GM23338 (cell line): ENCODE data around the gene RAET1G. TPM values are rescaled to one million over a fixed set of nuclear protein-coding genes. Genes with fewer than 3 reads are reported as not detected.
A peak's percentile ranks its signal among the peaks of the same experiment; 100 is the strongest.
"Not testable (repeated sequence)": the region's sequence is repeated elsewhere in the genome, so short reads cannot be mapped to it uniquely, and the experiment has no call there.

ENCODE experiments used
- ATAC-seq: fragments of 200-7000 bp; cut with Tn5 transposase; 3 replicates; pipeline ENCODE4 v1.9.1; 2020
- DNase-seq: peaks from one replicate; pipeline ENCODE4 v3.0.0-alpha.2; 2015; ENCODE audit warnings: low spot score
- H2AFZ ChIP-seq: fragments of 200-600 bp; sonication (generic); 2 replicates; pipeline ENCODE4 v1.8.0; 2016; ENCODE audit warnings: antibody characterized with exemption, mild to moderate bottlenecking, moderate library complexity
- H3F3A ChIP-seq: fragments of 200-600 bp; sonication (generic); replicated peaks from 2 replicates; pipeline ENCODE4 v1.8.0; 2017; ENCODE audit warnings: antibody characterized with exemption, mixed run types, low read depth
- H3K27ac ChIP-seq: fragments of 200-600 bp; sonication (generic); 2 replicates; pipeline ENCODE4 v1.6.1; 2016; ENCODE audit warnings: low read depth
- H3K27me3 ChIP-seq: fragments of 200-600 bp; sonication (generic); 2 replicates; pipeline ENCODE4 v1.8.0; 2016; ENCODE audit warnings: mild to moderate bottlenecking, mixed run types, moderate library complexity; ENCODE audit not compliant: insufficient read depth
- H3K36me3 ChIP-seq: fragments of 200-600 bp; sonication (generic); 2 replicates; pipeline ENCODE4 v1.8.0; 2016; ENCODE audit warnings: mild to moderate bottlenecking; ENCODE audit not compliant: insufficient read depth
- H3K4me1 ChIP-seq: fragments of 200-600 bp; sonication (generic); 2 replicates; pipeline ENCODE4 v1.8.0; 2016; ENCODE audit warnings: mild to moderate bottlenecking, moderate library complexity; ENCODE audit not compliant: insufficient read depth
- H3K4me2 ChIP-seq: fragments of 200-600 bp; sonication (generic); 2 replicates; pipeline ENCODE4 v1.7.1; 2017; ENCODE audit warnings: mixed run types
- H3K4me3 ChIP-seq: fragments of 200-600 bp; sonication (generic); 2 replicates; pipeline ENCODE4 v1.6.1; 2016; ENCODE audit warnings: mixed run types
- H3K79me2 ChIP-seq: fragments of 200-600 bp; sonication (generic); replicated peaks from 2 replicates; pipeline ENCODE4 v1.8.0; 2017; ENCODE audit warnings: mild to moderate bottlenecking; ENCODE audit not compliant: insufficient read depth
- H3K9me2 ChIP-seq: fragments of 200-600 bp; sonication (generic); 2 replicates; pipeline ENCODE4 v1.8.0; 2017; ENCODE audit not compliant: insufficient read depth
- H4K20me1 ChIP-seq: fragments of 200-600 bp; sonication (generic); replicated peaks from 2 replicates; pipeline ENCODE4 v1.8.0; 2017; ENCODE audit warnings: mild to moderate bottlenecking; ENCODE audit not compliant: insufficient read depth
- H3K27ac Mint-ChIP-seq: 2 replicates; pipeline ENCODE4 v1.8.0; 2020; ENCODE audit warnings: inconsistent platforms, mild to moderate bottlenecking, moderate library complexity, mixed read lengths
- H3K27me3 Mint-ChIP-seq: 3 replicates; pipeline ENCODE4 v1.8.0; 2022; ENCODE audit warnings: low read depth, mild to moderate bottlenecking, moderate library complexity, mixed read lengths, inconsistent platforms; ENCODE audit not compliant: insufficient read depth, poor library complexity
- H3K36me3 Mint-ChIP-seq: 3 replicates; pipeline ENCODE4 v1.8.0; 2021; ENCODE audit warnings: low read depth, mild to moderate bottlenecking, inconsistent platforms, moderate library complexity, mixed read lengths
- H3K4me1 Mint-ChIP-seq: 3 replicates; pipeline ENCODE4 v1.8.0; 2020; ENCODE audit warnings: mild to moderate bottlenecking, inconsistent platforms, mixed read lengths
- H3K4me3 Mint-ChIP-seq: 3 replicates; pipeline ENCODE4 v1.8.0; 2021; ENCODE audit warnings: moderate library complexity, mild to moderate bottlenecking, inconsistent platforms, mixed read lengths
- H3K9me3 Mint-ChIP-seq: 3 replicates; pipeline ENCODE4 v1.8.0; 2020; ENCODE audit warnings: moderate library complexity, mild to moderate bottlenecking, inconsistent platforms, mixed read lengths
- CTCF ChIP-seq, 2 experiments: fragments of 200-600 bp in 1 of 2; sonication (generic) in 1 of 2; conservative IDR thresholded peaks; 2 replicates each; pipeline versions ENCODE4 v1.5.1 to v1.6.1; 2016 to 2017; ENCODE audit warnings: antibody characterized with exemption in 2 of 2, low read depth in 2 of 2, mild to moderate bottlenecking in 2 of 2, moderate library complexity in 1 of 2
- EZH2 ChIP-seq: fragments of 200-600 bp; sonication (generic); IDR thresholded peaks from one replicate; pipeline ENCODE4 v1.8.0; 2017; ENCODE audit warnings: antibody characterized with exemption, mild to moderate bottlenecking, low read depth; ENCODE audit not compliant: unreplicated experiment
- polyA plus RNA-seq: library from polyadenylated mRNA; unstranded; fragments of >200 nt; fragmentation: Nextera tagmentation; extraction: Ambion mirVana; gene quantifications from 2 replicates; pipeline ENCODE4 v1.2.1, GENCODE V29; 2016
- total RNA-seq: library from RNA; depleted of rRNA; stranded (reverse); fragments of >200 nt; shearing (Covaris generic); gene quantifications from 2 replicates; pipeline ENCODE4 v1.2.3, GENCODE V29; 2014
- TF ChIP-seq, protein P1 (sequence below): IDR thresholded peaks from 2 replicates; pipeline ENCODE4 v1.6.1; 2016; ENCODE audit warnings: antibody characterized with exemption

Gene RAET1G
- total and polyA plus RNA-seq, 2 experiments from 2014 or later = not detected

DNA sequence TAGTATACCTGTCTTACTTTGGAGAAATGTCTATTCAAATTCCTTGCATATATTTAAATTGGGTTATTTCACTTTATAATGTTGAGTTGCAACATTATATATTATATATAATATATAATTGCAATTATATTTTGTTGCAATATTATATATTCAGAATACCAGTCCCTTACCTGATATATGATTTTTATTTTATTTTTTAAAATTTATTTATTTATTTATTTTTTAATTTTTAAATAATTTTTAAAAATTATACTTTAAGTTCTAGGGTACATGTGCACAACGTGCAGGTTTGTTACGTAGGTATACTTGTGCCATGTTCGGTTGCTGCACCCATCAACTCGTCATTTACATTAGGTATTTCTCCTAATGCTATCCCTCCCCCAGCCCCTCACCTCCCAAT is 4.1 kb upstream of the RAET1G start:
- not testable (repeated sequence) for H3K4me3 ChIP-seq, ATAC-seq, H3F3A ChIP-seq, H3K4me1 Mint-ChIP-seq, H3K27ac ChIP-seq, H3K36me3 Mint-ChIP-seq, H3K4me2 ChIP-seq, H3K79me2 ChIP-seq, DNase-seq, H3K4me3 Mint-ChIP-seq, H3K36me3 ChIP-seq, H4K20me1 ChIP-seq, H2AFZ ChIP-seq, H3K4me1 ChIP-seq, H3K9me3 Mint-ChIP-seq, H3K27ac Mint-ChIP-seq, H3K9me2 ChIP-seq
- peaks cover 92% of the 10 kb centered on the region for H3K27me3 ChIP-seq
- peaks cover 42% of the 10 kb centered on the region for H3K27me3 Mint-ChIP-seq

DNA sequence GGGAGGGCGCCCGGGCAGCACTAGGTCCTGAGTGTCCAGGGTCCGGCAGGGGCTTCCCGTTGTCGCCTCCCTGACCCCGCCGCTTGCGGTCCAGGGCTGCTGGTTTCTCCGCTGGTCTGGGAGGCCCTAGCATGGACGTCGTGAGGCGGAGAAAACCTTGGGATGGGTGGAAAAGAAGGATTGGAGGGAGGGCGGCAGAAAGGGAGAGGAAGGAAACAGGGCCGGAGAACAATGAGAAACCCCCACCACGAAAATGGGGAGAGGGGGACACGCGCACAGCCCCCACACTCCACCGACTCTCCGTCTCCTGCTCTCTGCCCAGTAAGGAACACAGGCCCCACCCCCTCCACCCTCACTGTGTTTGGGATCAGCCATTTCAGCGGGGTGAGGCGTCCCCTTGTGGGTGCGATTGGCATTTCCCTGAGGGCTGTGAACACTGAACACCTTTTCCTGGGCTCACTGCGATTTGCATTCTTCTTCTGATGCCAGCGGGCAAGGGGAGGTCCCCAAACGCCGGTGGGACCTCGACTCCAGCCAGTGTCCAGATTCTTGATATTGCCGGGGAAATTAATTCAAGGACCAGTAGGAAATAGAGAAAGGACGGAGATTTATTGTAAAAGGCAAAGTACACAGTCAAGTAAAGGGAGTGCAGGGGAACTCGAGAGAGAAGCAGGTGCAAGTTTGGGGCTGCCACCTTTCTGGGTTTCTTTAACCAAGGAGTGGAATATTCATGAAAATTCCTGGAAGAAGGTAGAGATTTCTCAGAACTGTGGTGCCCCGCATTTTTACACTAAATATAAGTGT is 3.3 kb upstream of the RAET1G start:
- Histone ChIP-seq H3K27ac (no peak overlapping the region), H3K4me1 (no peaks in the 10 kb centered on the region), H3K4me2 (peak overlapping the region; percentile 84), H2AFZ (peak overlapping the region; percentile 81; the same call in 1 of the 2 replicates), H3K36me3 (no peaks in the 10 kb centered on the region), H3F3A (0 out of 2 replicates have a peak, but pooled peaks cover 3% of the 10 kb centered on the region), H3K9me2 (no peaks in the 10 kb centered on the region), H3K27me3 (peaks cover 96% of the 10 kb centered on the region), H3K4me3 (peak overlapping the region; percentile 70), H3K79me2 (no peaks in the 10 kb centered on the region), H4K20me1 (no peaks in the 10 kb centered on the region)
- Mint-ChIP-seq H3K36me3 (no peaks in the 10 kb centered on the region), H3K4me1 (peaks cover 9% of the 10 kb centered on the region; the same call in 2 of the 3 replicates), H3K9me3 (peaks cover 7% of the 10 kb centered on the region; the same call in 2 of the 3 replicates), H3K4me3 (peak overlapping the region; percentile 76), H3K27me3 (peaks cover 50% of the 10 kb centered on the region), H3K27ac (no peak overlapping the region)
- TF ChIP-seq, protein P1, sequence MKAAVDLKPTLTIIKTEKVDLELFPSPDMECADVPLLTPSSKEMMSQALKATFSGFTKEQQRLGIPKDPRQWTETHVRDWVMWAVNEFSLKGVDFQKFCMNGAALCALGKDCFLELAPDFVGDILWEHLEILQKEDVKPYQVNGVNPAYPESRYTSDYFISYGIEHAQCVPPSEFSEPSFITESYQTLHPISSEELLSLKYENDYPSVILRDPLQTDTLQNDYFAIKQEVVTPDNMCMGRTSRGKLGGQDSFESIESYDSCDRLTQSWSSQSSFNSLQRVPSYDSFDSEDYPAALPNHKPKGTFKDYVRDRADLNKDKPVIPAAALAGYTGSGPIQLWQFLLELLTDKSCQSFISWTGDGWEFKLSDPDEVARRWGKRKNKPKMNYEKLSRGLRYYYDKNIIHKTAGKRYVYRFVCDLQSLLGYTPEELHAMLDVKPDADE = no peak
- TF ChIP-seq CTCF (conservative IDR thresholded peaks at IDR 0.05; ENCODE audit: low read depth in 2 of 2) = peak; percentile 74 to 100
- DNase-seq (peak; percentile 94), ATAC-seq (peak; percentile 74)

- H3K4me3 Mint-ChIP-seq = peak overlapping the region; percentile 76
- H3K4me1 ChIP-seq = no peaks in the 10 kb centered on the region
- H3K4me3 ChIP-seq = peak overlapping the region; percentile 70
- H4K20me1 ChIP-seq = no peaks in the 10 kb centered on the region
- peaks cover 7% of the 10 kb centered on the region; the same call in 2 of the 3 replicates for H3K9me3 Mint-ChIP-seq
- H3K4me2 ChIP-seq = peak overlapping the region; percentile 84
- H3K27ac Mint-ChIP-seq = no peak overlapping the region
- TF ChIP-seq EZH2 = peak; percentile 88
- TF ChIP-seq, protein P1 = no peak
- H3K36me3 Mint-ChIP-seq = no peaks in the 10 kb centered on the region
- peak; percentile 32 for DNase-seq
- no peaks in the 10 kb centered on the region for H3K9me2 ChIP-seq
- no peaks in the 10 kb centered on the region for H3K36me3 ChIP-seq
- peaks cover 96% of the 10 kb centered on the region for H3K27me3 ChIP-seq
- no peak overlapping the region for H3K27ac ChIP-seq
- ATAC-seq = peak; percentile 1; the same call in 2 of the 3 replicates
- H3K79me2 ChIP-seq = no peaks in the 10 kb centered on the region
- 0 out of 2 replicates have a peak, but pooled peaks cover 3% of the 10 kb centered on the region for H3F3A ChIP-seq
- peak overlapping the region; percentile 81 for H2AFZ ChIP-seq
- peaks cover 9% of the 10 kb centered on the region; the same call in 2 of the 3 replicates for H3K4me1 Mint-ChIP-seq
- peaks cover 58% of the 10 kb centered on the region for H3K27me3 Mint-ChIP-seq
Observed at GRCh38 chr6:149925253-149925973, 2.5 kb upstream of the RAET1G start.
